ENCODE data around the gene DOK6.

DOK6 gene

DNA sequence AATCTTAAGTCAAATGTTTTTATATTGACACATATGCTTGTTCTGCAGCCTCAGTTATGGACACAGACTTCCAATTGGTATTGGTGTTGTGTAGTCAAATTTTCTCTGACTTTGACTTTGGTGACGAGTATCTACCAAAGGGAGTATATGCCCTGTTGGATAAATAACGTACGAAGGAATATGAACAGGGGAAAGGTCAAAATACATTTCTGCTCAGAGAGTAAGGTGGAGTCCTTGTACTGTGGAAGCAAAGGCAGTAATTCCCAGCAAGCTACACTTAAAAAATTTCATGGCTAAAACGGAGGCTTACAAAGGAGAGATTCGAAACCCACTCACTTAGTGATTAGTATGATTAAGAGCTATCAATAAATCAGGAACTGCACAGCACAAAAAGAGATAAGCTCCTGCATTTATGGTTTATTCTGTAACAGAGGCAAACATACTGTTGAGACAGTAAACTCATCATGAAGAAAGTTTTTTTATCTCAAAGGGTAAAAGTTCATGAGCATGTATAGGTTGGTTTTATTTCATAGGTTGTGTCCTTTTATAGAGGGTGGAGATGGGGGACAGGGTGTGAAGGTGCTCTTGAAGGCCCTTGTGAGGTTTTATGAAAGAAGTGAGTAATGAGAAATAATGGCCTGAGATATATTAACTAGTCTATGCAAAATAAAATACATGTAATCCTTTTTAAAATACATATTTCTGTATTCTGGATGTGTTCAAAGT, 404.3 kb downstream of the DOK6 start:
- no peak for DNase-seq (ENCODE audit: low spot score)
- TF ChIP-seq, protein P1, sequence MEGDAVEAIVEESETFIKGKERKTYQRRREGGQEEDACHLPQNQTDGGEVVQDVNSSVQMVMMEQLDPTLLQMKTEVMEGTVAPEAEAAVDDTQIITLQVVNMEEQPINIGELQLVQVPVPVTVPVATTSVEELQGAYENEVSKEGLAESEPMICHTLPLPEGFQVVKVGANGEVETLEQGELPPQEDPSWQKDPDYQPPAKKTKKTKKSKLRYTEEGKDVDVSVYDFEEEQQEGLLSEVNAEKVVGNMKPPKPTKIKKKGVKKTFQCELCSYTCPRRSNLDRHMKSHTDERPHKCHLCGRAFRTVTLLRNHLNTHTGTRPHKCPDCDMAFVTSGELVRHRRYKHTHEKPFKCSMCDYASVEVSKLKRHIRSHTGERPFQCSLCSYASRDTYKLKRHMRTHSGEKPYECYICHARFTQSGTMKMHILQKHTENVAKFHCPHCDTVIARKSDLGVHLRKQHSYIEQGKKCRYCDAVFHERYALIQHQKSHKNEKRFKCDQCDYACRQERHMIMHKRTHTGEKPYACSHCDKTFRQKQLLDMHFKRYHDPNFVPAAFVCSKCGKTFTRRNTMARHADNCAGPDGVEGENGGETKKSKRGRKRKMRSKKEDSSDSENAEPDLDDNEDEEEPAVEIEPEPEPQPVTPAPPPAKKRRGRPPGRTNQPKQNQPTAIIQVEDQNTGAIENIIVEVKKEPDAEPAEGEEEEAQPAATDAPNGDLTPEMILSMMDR (IDR thresholded peaks at IDR 0.05; ENCODE audit: extremely low read depth, missing control alignments), result no peak

- no peak for DNase-seq (ENCODE audit: low spot score)
- TF ChIP-seq, protein P1 (IDR thresholded peaks at IDR 0.05; ENCODE audit: extremely low read depth, missing control alignments), result no peak
Observed at GRCh38 chr18:69808399-69808798, 407.7 kb downstream of the DOK6 start.

DNA sequence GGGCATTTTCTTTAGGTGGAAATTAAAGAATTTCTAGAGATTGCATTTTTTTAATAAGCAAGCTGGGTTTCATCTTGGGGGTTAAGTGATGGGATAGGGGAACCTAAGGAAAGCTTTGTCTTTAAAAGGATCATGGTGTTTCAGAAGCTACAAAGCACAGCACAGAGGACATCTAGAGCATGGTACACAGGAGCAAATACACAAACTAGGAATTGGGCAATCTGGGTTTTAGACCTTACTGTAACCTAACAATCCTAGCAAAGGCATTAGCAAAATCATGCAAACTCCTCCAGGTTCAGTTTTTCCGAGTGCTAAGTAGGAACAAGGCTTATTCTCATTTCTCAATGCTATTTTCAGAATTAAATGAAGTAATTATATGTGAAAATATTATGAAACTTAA, 412.9 kb downstream of the DOK6 start:
- DNase-seq (ENCODE audit: low spot score), result no peak
- TF ChIP-seq, protein P1 (IDR thresholded peaks at IDR 0.05; ENCODE audit: extremely low read depth, missing control alignments), result no peak

- no peak for DNase-seq (ENCODE audit: low spot score)
Observed at GRCh38 chr18:69814861-69815385, 414.2 kb downstream of the DOK6 start.

DNA sequence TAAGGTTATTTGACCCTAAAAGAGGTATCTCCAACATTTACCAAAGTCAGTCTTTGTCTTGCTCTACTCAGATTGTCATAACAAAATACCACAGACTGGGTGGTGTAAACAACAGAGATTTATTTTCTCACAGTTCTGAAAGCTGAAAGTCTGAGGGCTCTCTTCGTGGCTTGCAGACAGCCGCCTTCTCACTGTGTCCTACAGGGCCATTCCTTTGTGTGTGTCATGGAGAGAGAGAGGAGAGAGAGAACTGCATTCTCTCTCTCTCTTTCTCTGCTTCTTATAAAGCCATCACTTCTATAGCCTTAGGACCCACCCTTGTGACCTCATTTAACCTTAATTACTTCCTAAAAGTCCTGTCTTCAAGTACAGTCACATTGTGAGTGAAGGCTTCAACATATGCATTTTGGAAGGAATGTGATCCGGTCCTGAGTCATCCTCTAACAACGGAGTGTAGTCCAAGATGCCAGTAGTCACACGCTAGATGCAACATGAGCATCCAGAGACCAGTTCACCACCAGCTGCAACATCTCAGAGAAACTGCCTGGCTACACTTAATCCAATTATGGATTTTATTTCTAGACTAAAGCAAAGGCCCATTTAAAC, 416.8 kb downstream of the DOK6 start:
- DNase-seq (ENCODE audit: low spot score), result no peak

More at GRCh38 chr18:69814861-69815385, 414.2 kb downstream of the DOK6 start:
- TF ChIP-seq, protein P1 (IDR thresholded peaks at IDR 0.05; ENCODE audit: extremely low read depth, missing control alignments), result no peak

GRCh38 chr18:69819460-69819859, 418.8 kb downstream of the DOK6 start:
- DNase-seq (ENCODE audit: low spot score), result no peak
- TF ChIP-seq, protein P1 (IDR thresholded peaks at IDR 0.05; ENCODE audit: extremely low read depth, missing control alignments), result no peak

More for the DNA sequence above, 416.8 kb downstream of the DOK6 start:
- TF ChIP-seq, protein P1 (IDR thresholded peaks at IDR 0.05; ENCODE audit: extremely low read depth, missing control alignments), result no peak

DNA sequence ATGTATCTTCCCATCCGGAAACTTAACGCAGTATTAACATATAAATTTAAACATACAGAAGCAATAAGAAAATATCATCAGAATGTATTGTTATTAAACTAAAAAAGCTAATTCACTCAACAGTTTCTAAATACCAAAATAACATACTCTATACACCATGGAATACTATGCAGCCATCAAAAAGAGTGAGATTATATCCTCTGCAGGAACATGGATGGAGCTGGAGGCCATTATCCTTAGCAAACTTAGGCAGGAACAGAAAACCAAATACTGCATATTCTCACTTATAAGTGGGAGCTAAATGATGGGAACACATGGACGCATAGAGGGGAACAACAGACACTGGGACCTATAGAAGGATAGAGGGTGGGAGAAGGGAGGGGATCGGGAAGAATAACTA, 419.9 kb downstream of the DOK6 start:
- DNase-seq (ENCODE audit: low spot score), result no peak
- TF ChIP-seq, protein P1 (IDR thresholded peaks at IDR 0.05; ENCODE audit: extremely low read depth, missing control alignments), result no peak
